Measurements from ENCODE around the gene PITX1. TPM values are rescaled to one million over a fixed set of nuclear protein-coding genes. Genes with fewer than 3 reads are reported as not detected.

The PITX1 gene
- total and polyA plus RNA-seq, 9 donors: 0.11 to 3.1 (median 0.51) TPM; not detected in 1

DNA sequence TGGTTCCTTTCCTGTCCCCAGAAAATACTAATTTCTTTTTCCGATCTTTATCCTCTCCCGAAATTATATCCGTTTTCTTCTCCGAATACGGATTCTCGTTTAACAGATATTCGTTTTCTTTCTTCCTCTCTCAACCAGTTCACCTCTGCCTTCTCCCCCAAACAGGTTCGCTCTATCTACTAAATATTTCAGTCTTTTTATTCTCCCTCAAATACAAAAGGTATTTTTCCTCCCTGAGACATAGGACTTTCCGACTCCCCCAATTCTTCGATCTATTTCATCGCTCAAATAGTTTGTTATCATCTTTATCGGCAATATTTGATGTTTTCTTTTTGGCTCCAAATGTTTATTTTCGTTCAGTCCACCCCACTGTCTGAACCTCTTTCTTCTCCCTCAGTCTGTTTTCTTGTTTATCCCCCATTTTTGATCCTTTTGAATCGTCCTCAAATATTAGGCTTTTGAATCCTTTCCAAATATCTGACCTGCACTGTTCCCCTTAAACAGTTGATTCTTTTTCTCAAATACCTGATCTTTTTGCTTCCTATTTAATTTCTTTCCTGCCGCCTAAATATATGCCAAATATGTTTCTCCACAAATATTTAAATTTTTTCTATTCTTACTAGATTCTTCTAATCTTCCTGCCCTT, 4.4 kb downstream of the PITX1 start:
- H3K4me1 ChIP-seq (ENCODE audit: insufficient read depth): peaks cover 7% of the 10 kb centered on the region
- 17 to 44% (median 23%) methylated on average over 15 of the region's 15 CpGs for WGBS, 3 donors
- peaks cover 0 to 4% of the 10 kb centered on the region in 2 donors for H3K9me3 ChIP-seq
- H3K27ac ChIP-seq: no peak overlapping the region
- intact Hi-C loops (cut with DNase I): no loop called here
- H3K4me3 ChIP-seq: no peak overlapping the region
- TF ChIP-seq EP300 (IDR thresholded peaks at IDR 0.05) (no peak), POLR2A (IDR thresholded peaks at IDR 0.05) (no peak), CTCF (IDR thresholded peaks at IDR 0.05) (no peak)
- no peak for DNase-seq
- no peaks in the 10 kb centered on the region for H3K36me3 ChIP-seq
- H3K27me3 ChIP-seq: peaks cover 11% of the 10 kb centered on the region

DNA sequence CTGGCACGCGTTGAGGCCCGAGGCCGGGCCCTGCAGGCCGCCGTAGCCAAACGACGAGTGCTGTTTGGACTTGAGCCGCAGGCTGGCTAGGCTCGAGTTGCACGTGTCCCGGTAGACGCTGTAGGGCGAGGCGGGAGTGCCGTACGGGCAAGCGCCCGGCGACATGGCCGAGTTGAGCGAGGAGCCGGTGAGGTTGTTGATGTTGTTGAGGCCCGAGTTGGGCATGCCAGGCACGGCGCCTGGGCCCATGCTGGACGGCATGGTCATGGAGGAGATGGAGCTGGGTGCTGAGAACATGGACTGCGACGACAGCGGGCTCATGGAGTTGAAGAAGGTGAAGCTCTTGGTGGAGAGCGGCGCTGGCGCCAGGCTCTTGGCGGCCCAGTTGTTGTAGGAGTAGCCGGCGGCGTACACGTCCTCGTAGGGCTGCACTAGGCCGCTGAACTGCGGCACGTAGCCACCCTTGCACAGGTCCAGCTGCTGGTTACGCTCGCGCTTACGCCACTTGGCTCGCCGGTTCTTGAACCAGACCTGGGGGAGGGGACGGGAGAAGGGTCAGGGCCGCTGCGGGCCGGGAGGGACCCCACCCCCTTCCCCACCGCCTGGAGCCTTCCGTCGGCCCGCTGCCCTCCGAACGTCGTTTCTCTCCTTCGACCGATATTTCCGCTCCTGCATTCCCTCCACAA, 5.1 kb downstream of the PITX1 start:
- intact Hi-C loops (cut with DNase I): no loop called here
- peaks cover 11% of the 10 kb centered on the region for H3K27me3 ChIP-seq
- DNase-seq: no peak
- TF ChIP-seq CTCF (IDR thresholded peaks at IDR 0.05): no peak
- TF ChIP-seq POLR2A (IDR thresholded peaks at IDR 0.05): no peak
- no peak for TF ChIP-seq EP300 (IDR thresholded peaks at IDR 0.05)
- H3K9me3 ChIP-seq: peaks cover 0 to 4% of the 10 kb centered on the region in 2 donors
- H3K27ac ChIP-seq: no peak overlapping the region
- 16 to 35% (median 17%) methylated on average over 60 to 62 of the region's 62 CpGs for WGBS, 3 donors
- no peaks in the 10 kb centered on the region for H3K36me3 ChIP-seq
- H3K4me1 ChIP-seq (ENCODE audit: insufficient read depth): peaks cover 7% of the 10 kb centered on the region
- H3K4me3 ChIP-seq: no peak overlapping the region

GRCh38 chr5:135027697-135028615, 6.1 kb downstream of the PITX1 start:
- WGBS, 3 donors: 18 to 40% (median 22%) methylated on average over 53 to 79 of the region's 79 CpGs
- Histone ChIP-seq H3K9me3 (peaks cover 0 to 4% of the 10 kb centered on the region in 2 donors), H3K27ac (no peak overlapping the region), H3K4me3 (no peak overlapping the region), H3K27me3 (peaks cover 11% of the 10 kb centered on the region), H3K4me1 (ENCODE audit: insufficient read depth) (peaks cover 3% of the 10 kb centered on the region), H3K36me3 (no peaks in the 10 kb centered on the region)
- intact Hi-C loops (cut with DNase I): no loop called here
- no peak for DNase-seq
- no peak for TF ChIP-seq CTCF (IDR thresholded peaks at IDR 0.05)
- no peak for TF ChIP-seq EP300 (IDR thresholded peaks at IDR 0.05)
- TF ChIP-seq POLR2A (IDR thresholded peaks at IDR 0.05): no peak

- TF ChIP-seq POLR2A (IDR thresholded peaks at IDR 0.05) (no peak), EP300 (IDR thresholded peaks at IDR 0.05) (no peak), CTCF (IDR thresholded peaks at IDR 0.05) (no peak)
- Histone ChIP-seq H3K36me3 (no peaks in the 10 kb centered on the region), H3K27me3 (peaks cover 11% of the 10 kb centered on the region), H3K4me3 (no peak overlapping the region), H3K9me3 (peaks cover 0 to 4% of the 10 kb centered on the region in 2 donors), H3K27ac (no peak overlapping the region), H3K4me1 (ENCODE audit: insufficient read depth) (peaks cover 2% of the 10 kb centered on the region)
- DNase-seq: no peak
- intact Hi-C loops (cut with DNase I): no loop called here
- 42 to 55% (median 44%) methylated on average over 27 to 29 of the region's 29 CpGs for WGBS, 3 donors
Measured at GRCh38 chr5:135027266-135027696, 6.7 kb downstream of the PITX1 start.

All from ovary (tissue), 9 donors.